Stimulated activated CD8-positive, alpha-beta memory T cell treated with anti-CD3 and anti-CD28 coated beads, Interleukin-4, amount 100 ng/mL, for 48 hours (primary cell): ENCODE results near the gene PRKCA.
"Not testable (repeated sequence)": the region's sequence is repeated elsewhere in the genome, so short reads cannot be mapped to it uniquely, and the experiment has no call there.

ENCODE experiments used
- DNase-seq: peaks from one replicate; pipeline ENCODE4 v3.0.0-alpha.2; 2020

The PRKCA gene

GRCh38 chr17:66354981-66355380 lies 52.6 kb downstream of the PRKCA start:
- DNase-seq = no peak

GRCh38 chr17:66355510-66355909 lies 53.1 kb downstream of the PRKCA start:
- no peak for DNase-seq

GRCh38 chr17:66357037-66357436 lies 54.6 kb downstream of the PRKCA start:
- no peak for DNase-seq

GRCh38 chr17:66359351-66359750 lies 56.9 kb downstream of the PRKCA start:
- DNase-seq = no peak

GRCh38 chr17:66360961-66361565 lies 58.6 kb downstream of the PRKCA start:
- DNase-seq = not testable (repeated sequence)

GRCh38 chr17:66364508-66364907 lies 62.1 kb downstream of the PRKCA start:
- DNase-seq = peak; percentile 56

GRCh38 chr17:66364990-66365490 lies 62.6 kb downstream of the PRKCA start:
- no peak for DNase-seq

GRCh38 chr17:66365903-66366302 lies 63.5 kb downstream of the PRKCA start:
- no peak for DNase-seq

- no peak for DNase-seq
Observed at GRCh38 chr17:66367107-66367506, 64.7 kb downstream of the PRKCA start.

GRCh38 chr17:66369830-66370229 lies 67.4 kb downstream of the PRKCA start:
- DNase-seq = no peak

GRCh38 chr17:66371561-66371960 lies 69.1 kb downstream of the PRKCA start:
- DNase-seq = no peak

- no peak for DNase-seq
Observed at GRCh38 chr17:66372182-66372581, 69.8 kb downstream of the PRKCA start.

- DNase-seq = no peak
Observed at GRCh38 chr17:66373079-66373478, 70.7 kb downstream of the PRKCA start.

- DNase-seq = peak; percentile 77
Observed at GRCh38 chr17:66373944-66374817, 71.8 kb downstream of the PRKCA start.

- DNase-seq = no peak
Observed at GRCh38 chr17:66375121-66375520, 72.7 kb downstream of the PRKCA start.

- no peak for DNase-seq
Observed at GRCh38 chr17:66378296-66378695, 75.9 kb downstream of the PRKCA start.

- no peak for DNase-seq
Observed at GRCh38 chr17:66379544-66379943, 77.1 kb downstream of the PRKCA start.

- no peak for DNase-seq
Observed at GRCh38 chr17:66379996-66380395, 77.6 kb downstream of the PRKCA start.

- DNase-seq = no peak
Observed at GRCh38 chr17:66381701-66382362, 79.4 kb downstream of the PRKCA start.

- no peak for DNase-seq
Observed at GRCh38 chr17:66383333-66383732, 80.9 kb downstream of the PRKCA start.

- peak; percentile 17 for DNase-seq
Observed at GRCh38 chr17:66386498-66387351, 84.3 kb downstream of the PRKCA start.

- no peak for DNase-seq
Observed at GRCh38 chr17:66387392-66387981, 85.1 kb downstream of the PRKCA start.
